Measurements from ENCODE around the gene DDX42.
"Not testable (repeated sequence)": the region's sequence is repeated elsewhere in the genome, so short reads cannot be mapped to it uniquely, and the experiment has no call there.

Gene DDX42

DNA sequence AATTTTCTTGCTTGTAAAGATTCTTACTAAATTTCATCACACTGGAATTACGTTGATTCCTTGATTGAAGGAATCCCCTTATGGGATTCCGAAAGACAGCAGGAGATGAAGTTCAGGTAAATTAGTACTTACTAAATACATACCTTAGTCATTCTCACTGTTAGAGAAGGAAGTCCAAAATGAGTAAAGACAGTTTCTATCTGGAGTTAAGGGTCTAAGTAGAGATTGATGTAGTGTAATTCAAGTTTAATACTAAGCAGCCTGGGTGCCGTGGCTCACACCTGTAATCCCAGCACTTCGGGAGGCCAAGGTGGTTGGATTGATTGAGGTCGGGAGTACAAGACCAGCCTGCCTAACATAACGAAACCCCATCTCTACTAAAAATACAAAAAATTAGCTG lies 9.6 kb downstream of the DDX42 start:
- DNase-seq = no peak

GRCh38 chr17:63785556-63785955 lies 11.6 kb downstream of the DDX42 start:
- DNase-seq = peak; percentile 42

DNA sequence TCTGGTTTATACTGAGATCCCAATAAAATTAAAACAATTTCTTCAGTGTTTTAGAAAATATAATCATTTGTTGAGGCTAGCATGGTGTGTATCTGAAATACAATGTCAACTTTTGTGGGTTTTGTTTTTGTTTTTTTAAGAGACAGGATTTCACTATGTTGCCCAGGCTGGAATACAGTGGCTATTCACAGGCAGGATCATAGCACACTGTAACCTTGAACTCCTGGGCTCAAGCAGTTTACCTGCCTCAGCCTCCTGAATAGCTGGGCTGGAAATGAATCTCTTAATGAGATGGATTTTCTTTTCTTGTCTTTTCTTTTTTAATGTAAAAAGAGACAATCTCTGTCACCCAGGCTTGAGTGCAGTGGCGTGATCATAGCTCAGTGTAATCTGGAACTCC lies 12.1 kb downstream of the DDX42 start:
- no peak for DNase-seq

- DNase-seq = no peak
Observed at GRCh38 chr17:63786971-63787711, 13.2 kb downstream of the DDX42 start.

DNA sequence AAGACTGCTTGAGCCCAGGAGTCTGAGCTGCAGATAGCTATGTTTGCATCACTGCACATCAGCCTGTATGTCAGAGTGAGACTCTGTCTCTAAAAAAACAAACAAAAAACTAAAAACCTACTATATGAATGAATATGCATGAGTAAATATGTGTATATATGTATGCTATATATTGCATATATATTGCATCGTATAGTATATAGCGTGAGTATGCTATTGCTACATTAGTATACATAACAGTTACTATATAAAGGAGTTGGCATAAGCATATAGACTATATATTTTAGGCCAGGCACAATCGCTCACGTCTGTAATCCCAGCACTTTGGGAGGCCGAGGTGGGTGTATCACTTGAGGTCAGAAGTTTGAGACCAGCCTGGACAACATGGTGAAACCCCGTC lies 16.1 kb downstream of the DDX42 start:
- no peak for DNase-seq

GRCh38 chr17:63792055-63792729 lies 18.2 kb downstream of the DDX42 start:
- no peak for DNase-seq

GRCh38 chr17:63796375-63796774 lies 22.4 kb downstream of the DDX42 start:
- DNase-seq = not testable (repeated sequence)

DNA sequence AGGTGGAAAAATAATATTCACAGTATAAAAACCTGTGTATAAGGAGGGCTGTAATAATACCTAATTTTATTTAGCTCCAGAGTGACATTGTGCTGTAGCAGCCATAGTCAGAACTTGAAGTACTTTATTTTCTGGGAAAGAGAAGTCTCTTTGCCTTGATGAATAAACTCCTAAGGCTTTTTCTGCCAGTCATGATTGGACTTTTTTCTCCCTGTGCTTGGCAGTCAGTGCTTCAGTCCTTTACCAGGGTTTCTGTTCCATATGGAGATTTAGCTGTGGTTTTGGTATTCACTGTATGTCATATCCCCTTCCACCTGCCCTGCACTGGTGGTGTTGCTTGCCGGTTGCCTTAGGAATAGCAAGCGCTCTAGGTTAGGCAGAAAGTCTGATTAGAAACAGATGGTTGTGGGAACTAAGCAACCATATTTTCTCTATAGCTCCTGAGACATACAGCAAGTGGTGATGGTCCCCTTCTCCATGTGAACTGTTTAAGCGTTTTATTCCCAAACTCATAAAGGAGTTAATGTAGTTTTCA lies 24.7 kb downstream of the DDX42 start:
- DNase-seq = no peak

GRCh38 chr17:63800783-63801182 lies 26.8 kb downstream of the DDX42 start:
- no peak for DNase-seq

DNA sequence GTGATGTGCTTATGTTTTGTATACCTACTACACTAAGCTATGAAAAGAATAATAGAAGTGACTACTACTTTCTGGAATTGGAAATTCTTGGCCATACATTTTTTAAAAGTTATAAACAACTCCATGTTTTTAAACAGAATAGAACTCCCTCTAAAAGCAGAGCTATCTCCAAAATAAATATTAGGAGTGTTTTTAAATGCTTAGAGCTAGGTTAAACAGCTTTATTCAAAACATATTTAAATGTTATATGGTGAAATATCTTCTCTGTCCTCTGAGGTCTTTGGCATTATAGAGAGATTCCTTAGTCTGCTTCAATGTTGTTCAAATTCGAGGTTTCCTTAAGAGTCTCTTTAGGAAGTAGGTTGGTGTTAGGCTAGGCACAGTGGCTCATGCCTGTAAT lies 30.4 kb downstream of the DDX42 start:
- DNase-seq = no peak

DNA sequence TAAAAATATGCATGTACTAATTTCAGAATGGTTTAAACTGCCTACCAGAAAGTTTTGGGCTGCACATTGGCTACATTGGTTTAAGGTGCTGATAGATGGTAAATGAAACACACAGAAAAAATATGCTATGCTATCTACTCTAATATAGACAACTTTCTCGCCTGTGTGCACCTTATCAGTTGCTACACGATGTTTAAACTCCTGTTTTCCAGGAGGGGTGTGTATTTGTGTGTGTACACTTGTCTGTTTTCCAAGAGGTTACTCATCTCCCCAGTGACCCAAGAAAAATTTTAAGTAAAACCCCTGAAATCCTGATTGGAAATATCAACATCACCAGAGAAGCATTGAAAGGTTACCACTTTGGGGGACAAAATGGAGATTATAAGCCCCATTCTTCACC lies 31.6 kb downstream of the DDX42 start:
- no peak for DNase-seq

GRCh38 chr17:63809970-63810369 lies 36.0 kb downstream of the DDX42 start:
- DNase-seq = no peak

- DNase-seq = no peak
Observed at GRCh38 chr17:63816123-63816522, 42.2 kb downstream of the DDX42 start.

DNA sequence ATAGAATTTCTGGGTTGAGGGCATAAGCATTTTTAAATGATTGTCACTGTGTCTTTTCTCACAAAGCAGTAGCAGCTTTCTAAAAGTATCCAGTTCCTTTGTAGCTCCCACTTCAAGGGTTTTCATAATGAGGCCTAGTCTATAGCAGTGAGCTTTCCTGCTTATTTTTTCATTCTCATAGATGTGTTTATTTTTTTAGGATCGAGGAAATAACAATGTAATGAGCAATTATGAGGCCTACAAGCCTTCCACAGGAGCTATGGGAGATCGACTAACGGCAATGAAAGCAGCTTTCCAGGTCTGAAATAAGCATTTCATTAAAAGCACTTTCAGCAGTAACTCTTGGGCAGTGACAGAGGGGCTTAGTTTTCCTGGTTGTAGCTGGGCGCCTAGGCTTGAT lies 42.7 kb downstream of the DDX42 start:
- peak; percentile 43 for DNase-seq

- no peak for DNase-seq
Observed at GRCh38 chr17:63817736-63818385, 43.9 kb downstream of the DDX42 start.

DNA sequence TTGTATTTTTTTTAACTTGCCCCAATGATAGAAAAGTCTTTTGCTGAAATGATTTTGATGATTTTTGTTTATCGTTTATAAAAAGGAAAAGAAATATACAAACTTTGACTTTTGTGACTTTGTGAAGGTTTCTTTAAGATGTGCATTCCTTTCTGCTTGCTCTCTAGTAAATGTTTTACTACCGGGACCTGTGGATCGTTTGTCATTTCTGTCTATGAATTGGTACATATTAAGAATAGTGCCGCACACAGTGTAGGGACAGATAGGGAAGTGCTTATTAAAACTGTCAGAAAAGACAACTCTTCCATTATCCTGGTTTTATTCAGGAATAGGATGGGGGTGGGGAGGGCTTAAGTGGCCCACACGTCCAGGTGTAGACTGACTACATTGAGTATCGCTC lies 45.2 kb downstream of the DDX42 start:
- no peak for DNase-seq

GRCh38 chr17:63819585-63820537 lies 45.9 kb downstream of the DDX42 start:
- DNase-seq = no peak

DNA sequence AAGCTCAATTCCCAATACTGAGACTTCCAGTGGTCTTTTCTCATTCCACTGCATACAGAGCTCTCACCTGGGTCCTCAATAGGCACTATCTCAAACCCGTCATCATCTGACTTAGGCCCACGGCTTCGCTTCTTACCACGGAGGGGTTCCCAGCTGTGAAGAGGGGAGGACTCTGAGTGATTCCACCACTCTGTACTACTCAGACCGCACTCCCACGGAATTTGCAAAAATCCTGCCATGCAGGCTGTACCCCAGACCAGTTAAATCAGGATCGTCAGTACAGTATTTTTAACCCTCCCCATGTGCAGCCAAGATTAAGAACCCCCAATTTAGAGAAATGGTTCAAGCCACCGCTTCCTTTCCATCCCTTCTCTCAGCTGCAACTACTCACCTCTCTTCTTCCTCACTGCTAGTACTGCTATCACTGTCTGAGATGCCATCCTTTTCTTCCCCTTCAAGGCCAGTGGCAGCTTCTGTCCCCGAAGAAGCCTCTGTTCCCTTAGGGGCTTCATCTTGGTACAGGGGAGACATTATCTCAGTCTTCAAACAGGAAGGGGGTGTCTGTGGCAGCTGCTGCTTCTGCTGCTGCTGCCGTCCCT lies 47.1 kb downstream of the DDX42 start:
- no peak for DNase-seq

DNA sequence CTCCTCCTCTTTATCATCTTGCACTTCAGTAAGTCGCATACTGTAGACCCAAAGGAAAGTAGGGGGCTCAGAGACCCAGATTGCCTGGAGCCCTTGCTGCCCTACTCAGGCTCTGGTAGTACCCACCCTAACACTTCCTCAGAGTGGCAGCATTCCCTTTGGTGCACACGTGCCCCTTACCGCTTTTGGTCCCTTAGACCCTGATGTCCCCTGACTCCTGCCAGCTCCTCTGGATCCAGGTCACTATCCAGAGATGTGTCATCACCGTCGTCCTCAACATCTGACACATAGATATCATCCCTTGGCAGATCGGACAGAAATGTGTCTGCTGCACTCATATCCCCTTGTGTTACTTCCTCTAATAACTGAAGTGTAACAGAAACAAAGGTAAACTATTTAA lies 47.8 kb downstream of the DDX42 start:
- no peak for DNase-seq

DNA sequence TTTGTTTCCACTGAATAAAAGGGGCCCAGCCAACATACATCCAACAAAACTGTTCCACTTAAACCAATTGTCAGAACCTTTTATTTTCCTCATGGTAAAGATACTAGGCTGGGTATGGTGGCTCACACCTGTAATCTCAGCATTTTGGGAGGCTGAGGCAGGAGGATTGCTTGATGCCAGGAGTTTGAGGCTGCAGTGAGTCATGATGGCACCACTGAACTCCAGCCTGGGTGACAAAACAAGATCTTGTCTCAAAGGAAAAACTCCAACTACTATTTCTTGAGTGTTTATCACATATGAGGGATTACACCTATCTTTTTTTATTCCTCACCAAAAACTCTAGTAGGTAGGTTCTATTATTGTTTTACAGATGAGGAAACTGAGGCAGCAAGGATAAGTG lies 48.6 kb downstream of the DDX42 start:
- no peak for DNase-seq

DNA sequence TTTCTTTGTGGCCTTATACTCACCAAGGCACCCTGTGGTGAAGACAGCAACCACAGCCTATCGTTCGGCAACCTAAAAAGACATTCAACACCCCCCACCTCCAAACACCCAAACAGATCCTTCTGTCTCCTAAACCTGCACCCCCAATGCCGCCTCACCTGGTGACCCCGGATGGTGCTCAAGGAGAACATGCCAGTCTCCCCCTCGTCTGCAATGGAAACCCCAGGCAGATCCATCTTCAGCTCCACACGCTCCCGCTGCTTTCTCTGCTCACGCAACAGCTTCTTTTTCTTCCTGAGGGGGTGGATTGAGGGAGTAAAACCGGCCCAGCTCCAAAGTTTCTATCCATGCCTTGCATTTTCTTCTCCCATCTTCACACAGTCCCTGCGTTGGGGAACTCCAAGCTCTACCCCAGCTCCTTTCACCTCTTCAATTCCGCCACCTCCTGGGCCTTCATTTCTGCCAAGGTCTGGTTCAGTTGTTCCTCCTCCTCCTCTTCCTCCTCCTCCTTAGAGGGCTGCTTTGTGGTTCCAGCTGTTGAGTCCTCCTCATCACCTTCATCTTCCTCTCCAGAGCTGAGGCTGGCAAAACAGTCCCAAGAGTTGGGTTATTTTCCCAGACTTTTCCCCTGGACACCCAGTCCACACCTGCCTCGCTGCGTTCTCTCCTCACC lies 49.8 kb downstream of the DDX42 start:
- DNase-seq = no peak

DNA sequence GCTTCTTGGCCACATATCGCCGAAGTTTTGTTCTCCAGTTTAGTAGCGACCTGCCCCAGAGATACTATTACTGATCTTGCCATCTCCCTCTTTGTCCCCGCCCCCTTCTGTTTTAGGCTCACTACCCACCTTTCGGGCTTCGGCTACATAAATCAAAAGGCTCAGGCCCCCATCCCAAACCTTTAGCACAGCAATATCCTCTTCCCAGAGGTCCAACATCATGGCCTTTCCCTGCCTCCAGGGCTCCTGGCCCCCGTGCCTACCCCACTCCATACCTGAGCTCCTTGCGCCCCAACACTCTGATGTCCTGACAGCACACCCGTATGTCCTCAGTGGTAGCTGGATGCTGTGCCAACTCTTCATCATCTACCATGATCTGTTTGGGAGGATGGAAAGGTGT lies 50.4 kb downstream of the DDX42 start:
- DNase-seq = no peak
